Anterior cingulate cortex (tissue), 58 donors: Measurements from ENCODE around the gene DST.

Source experiments
- DNase-seq, 58 donors: peaks; one replicate each; lab custom pipeline; 2025; lab: John Stamatoyannopoulos, UW

The DST gene

GRCh38 chr6:56642366-56643261 lies at the start of gene DST:
Gene DST, minus strand, starts transcription at chr6:56642889.
- DNase-seq, result no peak

- DNase-seq, result no peak
Measured at GRCh38 chr6:56691814-56692213, 49.1 kb upstream of the DST start.

GRCh38 chr6:56691286-56691595 lies 48.6 kb upstream of the DST start:
- no peak for DNase-seq

- no peak for DNase-seq
Measured at GRCh38 chr6:56690519-56691285, 48.0 kb upstream of the DST start.

- no peak for DNase-seq
Measured at GRCh38 chr6:56689663-56690062, 47.0 kb upstream of the DST start.

- no peak for DNase-seq
Measured at GRCh38 chr6:56689114-56689513, 46.4 kb upstream of the DST start.

- no peak for DNase-seq
Measured at GRCh38 chr6:56688521-56688920, 45.8 kb upstream of the DST start.

- DNase-seq, result no peak
Measured at GRCh38 chr6:56687551-56687950, 44.9 kb upstream of the DST start.

GRCh38 chr6:56686429-56686828 lies 43.7 kb upstream of the DST start:
- DNase-seq, result no peak

- DNase-seq, result no peak
Measured at GRCh38 chr6:56685994-56686393, 43.3 kb upstream of the DST start.

- DNase-seq, result no peak
Measured at GRCh38 chr6:56685102-56685733, 42.5 kb upstream of the DST start.

GRCh38 chr6:56684342-56685101 lies 41.8 kb upstream of the DST start:
- no peak for DNase-seq

GRCh38 chr6:56683882-56684281 lies 41.2 kb upstream of the DST start:
- no peak for DNase-seq

- peak in 1 of 58 donors; percentile 16 for DNase-seq
Measured at GRCh38 chr6:56682635-56683034, 39.9 kb upstream of the DST start.

- no peak for DNase-seq
Measured at GRCh38 chr6:56677559-56677958, 34.9 kb upstream of the DST start.

GRCh38 chr6:56671651-56672461 lies 29.2 kb upstream of the DST start:
- peak in 53 of 58 donors; percentile 5 to 88 (median 59) for DNase-seq

GRCh38 chr6:56671160-56671559 lies 28.5 kb upstream of the DST start:
- no peak for DNase-seq

- DNase-seq, result no peak
Measured at GRCh38 chr6:56669041-56669440, 26.4 kb upstream of the DST start.

- DNase-seq, result no peak
Measured at GRCh38 chr6:56668158-56668557, 25.5 kb upstream of the DST start.

GRCh38 chr6:56667336-56667735 lies 24.6 kb upstream of the DST start:
- DNase-seq, result no peak
